NCI-H2029 (cell line): ENCODE results near the gene CCDC134.

Experiments used
- DNase-seq: peaks from one replicate; lab custom pipeline; 2025; lab: John Stamatoyannopoulos, UW

CCDC134 gene

GRCh38 chr22:41800348-41801146, at the start of gene CCDC134:
Gene CCDC134 (plus strand): TSS chr22:41800679. CDS start chr22:41808891, 8,212 bp downstream.
- DNase-seq = peak; percentile 78

GRCh38 chr22:41752011-41752970, 48.2 kb upstream of the CCDC134 start:
- no peak for DNase-seq

GRCh38 chr22:41753984-41754383, 46.5 kb upstream of the CCDC134 start:
- DNase-seq = no peak

- DNase-seq = no peak
Measured at GRCh38 chr22:41757502-41757901, 43.0 kb upstream of the CCDC134 start.

GRCh38 chr22:41758231-41758630, 42.2 kb upstream of the CCDC134 start:
- DNase-seq = no peak

GRCh38 chr22:41762980-41763779, 37.3 kb upstream of the CCDC134 start:
- no peak for DNase-seq

GRCh38 chr22:41766476-41766875, 34.0 kb upstream of the CCDC134 start:
- DNase-seq = no peak

- DNase-seq = no peak
Measured at GRCh38 chr22:41768430-41768829, 32.0 kb upstream of the CCDC134 start.

GRCh38 chr22:41770715-41771468, 29.6 kb upstream of the CCDC134 start:
- no peak for DNase-seq

GRCh38 chr22:41772198-41772597, 28.3 kb upstream of the CCDC134 start:
- no peak for DNase-seq

GRCh38 chr22:41772645-41773044, 27.8 kb upstream of the CCDC134 start:
- DNase-seq = no peak

- no peak for DNase-seq
Measured at GRCh38 chr22:41775338-41775737, 25.1 kb upstream of the CCDC134 start.

- DNase-seq = no peak
Measured at GRCh38 chr22:41775976-41776375, 24.5 kb upstream of the CCDC134 start.

GRCh38 chr22:41776381-41776780, 24.1 kb upstream of the CCDC134 start:
- no peak for DNase-seq

- DNase-seq = no peak
Measured at GRCh38 chr22:41777749-41778425, 22.6 kb upstream of the CCDC134 start.

- DNase-seq = no peak
Measured at GRCh38 chr22:41779929-41780505, 20.5 kb upstream of the CCDC134 start.

- DNase-seq = no peak
Measured at GRCh38 chr22:41780746-41781505, 19.6 kb upstream of the CCDC134 start.

- no peak for DNase-seq
Measured at GRCh38 chr22:41781507-41781906, 19.0 kb upstream of the CCDC134 start.

GRCh38 chr22:41782316-41782715, 18.2 kb upstream of the CCDC134 start:
- no peak for DNase-seq

GRCh38 chr22:41782751-41783150, 17.7 kb upstream of the CCDC134 start:
- no peak for DNase-seq
